ENCODE measurements around the gene BRCA1.
"Not testable (repeated sequence)": the region's sequence is repeated elsewhere in the genome, so short reads cannot be mapped to it uniquely, and the experiment has no call there.

Gene BRCA1

DNA sequence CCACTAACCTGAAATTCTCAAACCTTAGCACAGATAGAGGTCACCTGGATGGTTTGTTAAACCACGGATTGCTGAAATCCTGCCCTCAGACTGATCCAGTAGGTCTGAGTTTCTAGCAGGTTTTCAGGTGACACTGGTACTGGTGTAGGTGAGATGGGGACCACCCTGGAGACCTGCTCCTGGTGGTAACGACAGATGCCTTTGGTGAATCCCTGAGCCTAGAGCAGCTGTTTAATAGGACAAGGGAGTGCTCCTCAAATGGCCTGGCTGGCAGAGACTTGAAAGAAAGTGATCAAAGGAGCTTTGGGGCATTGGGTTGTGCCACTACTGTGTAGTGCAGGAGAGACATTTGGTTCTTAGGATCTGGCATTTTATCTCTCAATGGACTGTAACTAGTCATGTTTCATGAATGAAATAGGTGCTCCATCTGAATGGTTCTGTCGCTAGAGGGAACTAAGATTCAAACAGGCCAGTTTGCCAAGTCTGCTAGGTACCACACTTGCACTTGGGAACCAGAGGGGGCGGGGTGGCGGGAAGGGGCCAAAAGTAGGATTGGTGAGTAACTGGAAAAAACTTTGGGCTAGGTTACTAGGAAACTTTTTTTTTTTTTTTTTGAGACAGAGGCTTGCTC is 121.5 kb downstream of the BRCA1 start:
- no peak overlapping the region for H3K4me3 ChIP-seq (ENCODE audit: low read depth, low read length)
- TF ChIP-seq, protein P1, sequence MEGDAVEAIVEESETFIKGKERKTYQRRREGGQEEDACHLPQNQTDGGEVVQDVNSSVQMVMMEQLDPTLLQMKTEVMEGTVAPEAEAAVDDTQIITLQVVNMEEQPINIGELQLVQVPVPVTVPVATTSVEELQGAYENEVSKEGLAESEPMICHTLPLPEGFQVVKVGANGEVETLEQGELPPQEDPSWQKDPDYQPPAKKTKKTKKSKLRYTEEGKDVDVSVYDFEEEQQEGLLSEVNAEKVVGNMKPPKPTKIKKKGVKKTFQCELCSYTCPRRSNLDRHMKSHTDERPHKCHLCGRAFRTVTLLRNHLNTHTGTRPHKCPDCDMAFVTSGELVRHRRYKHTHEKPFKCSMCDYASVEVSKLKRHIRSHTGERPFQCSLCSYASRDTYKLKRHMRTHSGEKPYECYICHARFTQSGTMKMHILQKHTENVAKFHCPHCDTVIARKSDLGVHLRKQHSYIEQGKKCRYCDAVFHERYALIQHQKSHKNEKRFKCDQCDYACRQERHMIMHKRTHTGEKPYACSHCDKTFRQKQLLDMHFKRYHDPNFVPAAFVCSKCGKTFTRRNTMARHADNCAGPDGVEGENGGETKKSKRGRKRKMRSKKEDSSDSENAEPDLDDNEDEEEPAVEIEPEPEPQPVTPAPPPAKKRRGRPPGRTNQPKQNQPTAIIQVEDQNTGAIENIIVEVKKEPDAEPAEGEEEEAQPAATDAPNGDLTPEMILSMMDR (conservative IDR thresholded peaks at IDR 0.05; ENCODE audit: low read depth, low read length), result no peak
- no peak for DNase-seq (ENCODE audit: low read depth)

DNA sequence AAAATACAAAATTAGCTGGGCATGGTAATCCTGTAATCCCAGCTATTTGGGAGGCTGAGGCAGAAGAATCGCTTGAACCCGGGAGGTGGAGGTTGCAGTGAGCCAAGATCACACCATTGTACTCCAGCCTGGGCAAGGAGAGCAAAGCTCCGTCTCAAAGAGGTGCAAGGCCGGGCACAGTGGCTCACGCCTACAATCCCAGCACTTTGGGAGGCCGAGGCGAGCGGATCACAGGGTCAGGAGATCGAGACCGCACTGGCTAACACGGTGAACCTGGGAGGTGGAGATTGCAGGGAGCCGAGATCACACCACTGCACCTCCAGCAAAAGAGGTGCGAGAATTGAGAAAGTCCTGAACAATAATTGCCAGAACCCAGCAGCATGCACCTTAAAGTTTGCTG is 124.3 kb downstream of the BRCA1 start:
- H3K4me3 ChIP-seq (ENCODE audit: low read depth, low read length); DNase-seq (ENCODE audit: low read depth): not testable (repeated sequence)

DNA sequence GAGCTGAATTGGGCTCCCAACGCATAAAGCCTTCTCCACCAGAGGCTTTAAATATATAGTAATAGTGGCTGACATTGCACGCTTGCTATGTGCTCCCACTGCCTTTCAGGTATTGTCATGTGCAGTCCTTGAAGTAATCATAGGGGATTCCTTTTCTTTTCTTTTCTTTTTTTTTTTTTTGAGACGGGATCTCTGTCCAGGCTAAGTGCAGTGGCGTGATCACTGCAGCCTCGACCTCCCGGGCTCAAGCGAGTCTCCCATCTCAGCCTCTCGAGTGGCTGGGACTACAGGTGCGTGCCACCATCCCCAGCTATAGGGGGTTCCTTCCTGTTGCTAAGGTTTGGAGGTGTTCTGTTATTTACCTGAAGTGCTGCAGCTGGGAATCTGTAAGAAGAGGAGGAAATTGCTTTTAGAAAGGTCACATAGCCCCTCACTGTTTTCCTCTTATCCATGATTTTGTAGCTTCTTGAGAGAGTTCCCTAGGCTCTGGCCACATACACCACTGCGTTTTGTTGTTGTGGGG is 126.1 kb downstream of the BRCA1 start:
- peak overlapping the region; percentile 94 for H3K4me3 ChIP-seq (ENCODE audit: low read depth, low read length)
- TF ChIP-seq, protein P1 (conservative IDR thresholded peaks at IDR 0.05; ENCODE audit: low read depth, low read length), result no peak
- DNase-seq (ENCODE audit: low read depth), result no peak

DNA sequence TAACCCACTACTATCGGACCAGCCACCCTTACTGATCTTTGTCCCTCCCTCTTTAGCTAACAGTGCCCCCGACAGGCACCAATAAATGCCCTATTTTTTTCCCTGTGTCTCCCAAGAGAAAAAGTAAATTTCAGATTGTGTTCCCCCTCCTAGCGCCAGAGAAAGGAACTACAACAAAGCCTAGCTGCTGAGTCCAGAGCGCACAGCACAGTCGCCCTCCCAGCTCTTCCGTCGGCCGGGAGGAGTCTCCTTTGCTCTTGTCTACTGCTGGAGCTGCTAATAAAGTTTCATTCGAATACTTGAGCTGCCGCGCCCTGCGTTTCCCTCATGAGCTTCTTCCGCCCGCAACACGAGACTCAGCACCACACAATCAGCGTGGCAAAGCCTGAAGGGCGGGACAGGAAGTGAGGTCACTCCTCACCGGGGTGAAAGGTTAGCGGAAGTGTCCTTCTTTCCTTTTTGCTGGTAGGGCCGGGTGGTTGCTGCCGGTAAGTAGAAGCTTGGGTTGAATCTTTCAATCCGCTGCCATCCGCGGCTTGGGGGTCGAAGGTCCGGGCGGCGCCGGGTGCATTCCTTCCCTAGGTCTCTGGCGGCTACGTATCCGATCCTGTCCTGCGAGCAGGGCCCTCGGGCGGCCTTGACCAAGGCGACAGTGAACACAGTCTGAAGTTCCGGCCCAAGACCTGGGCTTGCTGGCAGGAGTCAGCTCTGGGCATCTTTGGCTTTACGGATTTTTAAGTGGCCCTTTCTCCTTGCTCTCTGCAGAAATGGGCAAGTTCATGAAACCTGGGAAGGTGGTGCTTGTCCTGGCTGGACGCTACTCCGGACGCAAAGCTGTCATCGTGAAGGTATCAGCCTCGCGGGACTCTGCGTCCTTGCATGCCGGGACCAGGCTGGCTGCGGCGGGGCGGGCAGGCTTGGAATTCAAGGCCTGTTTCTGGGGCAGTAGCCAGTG is 126.9 kb downstream of the BRCA1 start, which contains the start of gene RPL27:
Gene RPL27, plus strand, starts transcription at position 436 of the 955 bp plus-strand sequence. Its CDS starts 332 bp downstream, at position 768.
- TF ChIP-seq, protein P1 (conservative IDR thresholded peaks at IDR 0.05; ENCODE audit: low read depth, low read length), result peak; percentile 81

DNA sequence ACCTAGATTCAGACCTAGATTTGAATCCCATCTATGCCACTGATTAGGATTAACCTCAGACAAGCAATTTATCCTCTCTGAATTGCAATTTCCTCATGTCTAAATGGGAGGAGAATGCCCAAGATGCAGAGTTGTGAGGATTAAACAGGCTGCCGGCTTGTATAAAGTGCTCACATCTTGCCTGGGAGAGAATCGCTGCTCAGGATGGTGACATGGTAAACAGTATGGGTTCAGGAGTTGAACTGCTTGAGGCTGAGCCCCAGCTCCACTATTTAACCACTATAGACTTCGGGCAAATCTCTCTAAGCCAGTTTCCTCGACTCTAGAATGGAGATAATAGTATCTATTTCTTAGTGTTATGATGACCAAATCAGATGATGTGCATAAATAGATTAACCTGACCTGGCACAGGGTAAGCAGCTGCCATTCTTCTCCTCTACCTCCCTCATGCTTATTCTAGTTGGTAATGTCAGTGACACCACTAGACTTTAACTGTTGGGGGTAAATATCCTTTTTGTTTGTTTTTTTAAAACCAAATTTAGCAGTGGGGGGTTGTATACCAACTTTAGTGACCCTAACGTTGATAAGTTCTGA is 127.7 kb downstream of the BRCA1 start:
- peak overlapping the region; percentile 42 for H3K4me3 ChIP-seq (ENCODE audit: low read depth, low read length)
- TF ChIP-seq, protein P1 (conservative IDR thresholded peaks at IDR 0.05; ENCODE audit: low read depth, low read length), result no peak
- no peak for DNase-seq (ENCODE audit: low read depth)

More for the DNA sequence above, 126.9 kb downstream of the BRCA1 start, which contains the start of gene RPL27:
- peak within 1 kb of the TSS; percentile 94 for H3K4me3 ChIP-seq (ENCODE audit: low read depth, low read length)
- peak; percentile 100 for DNase-seq (ENCODE audit: low read depth)

All from choroid plexus epithelial cell (primary cell).